ENCODE data around the gene ANKS1B. TPM values are rescaled to one million over a fixed set of nuclear protein-coding genes. Genes with fewer than 3 reads are reported as not detected.

ANKS1B gene
- total RNA-seq, 1 donor from 2014 or later, result 2.4 TPM

DNA sequence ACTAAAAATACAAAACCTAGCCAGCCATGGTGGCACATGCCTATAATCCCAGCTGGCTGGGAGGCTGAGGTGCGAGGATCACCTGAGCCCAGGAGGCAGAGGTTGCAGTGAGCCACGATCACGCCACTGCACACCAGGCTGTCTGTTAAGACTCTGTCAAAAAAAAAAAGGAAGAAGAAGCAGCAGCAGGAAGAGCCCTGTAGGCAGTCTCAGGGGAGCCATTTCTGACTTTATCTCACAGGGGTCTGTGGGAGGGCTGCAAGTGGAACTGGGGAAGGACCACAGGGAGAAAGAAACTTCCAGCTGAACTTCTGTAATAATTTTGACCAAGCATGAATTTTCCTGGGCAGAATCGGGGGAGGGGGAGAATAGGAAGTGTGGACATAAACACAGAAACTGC is 304.5 kb downstream of the ANKS1B start:
- no peak overlapping the region for H3K9ac ChIP-seq (ENCODE audit: low read length)
- no peak for FAIRE-seq
- DNase-seq (ENCODE audit: low read depth), result no peak
- H3K4me1 Mint-ChIP-seq (ENCODE audit: low read depth, unreplicated experiment), result no peaks in the 10 kb centered on the region
- no peaks in the 10 kb centered on the region for H3K36me3 ChIP-seq (ENCODE audit: insufficient read depth, low read length)
- peaks cover 2% of the 10 kb centered on the region for H3K9me3 ChIP-seq (ENCODE audit: insufficient read depth, low read depth, low read length)
- no peaks in the 10 kb centered on the region for H3K36me3 Mint-ChIP-seq (ENCODE audit: low read depth, unreplicated experiment)
- no peak overlapping the region for H3K4me3 ChIP-seq (ENCODE audit: insufficient read depth, low read depth, low read length)
- no peaks in the 10 kb centered on the region for H3K27me3 Mint-ChIP-seq (ENCODE audit: low read depth, unreplicated experiment)
- H2AFZ ChIP-seq (ENCODE audit: low read depth, low read length), result no peak overlapping the region
- H3K79me2 ChIP-seq (ENCODE audit: insufficient read depth, low read length), result no peaks in the 10 kb centered on the region
- H3K9me3 Mint-ChIP-seq (ENCODE audit: unreplicated experiment), result no peaks in the 10 kb centered on the region
- H4K20me1 ChIP-seq (ENCODE audit: insufficient read depth, low read length), result no peaks in the 10 kb centered on the region
- no peak overlapping the region for H3K27ac ChIP-seq (ENCODE audit: low read depth, low read length)
- TF ChIP-seq, protein P1, sequence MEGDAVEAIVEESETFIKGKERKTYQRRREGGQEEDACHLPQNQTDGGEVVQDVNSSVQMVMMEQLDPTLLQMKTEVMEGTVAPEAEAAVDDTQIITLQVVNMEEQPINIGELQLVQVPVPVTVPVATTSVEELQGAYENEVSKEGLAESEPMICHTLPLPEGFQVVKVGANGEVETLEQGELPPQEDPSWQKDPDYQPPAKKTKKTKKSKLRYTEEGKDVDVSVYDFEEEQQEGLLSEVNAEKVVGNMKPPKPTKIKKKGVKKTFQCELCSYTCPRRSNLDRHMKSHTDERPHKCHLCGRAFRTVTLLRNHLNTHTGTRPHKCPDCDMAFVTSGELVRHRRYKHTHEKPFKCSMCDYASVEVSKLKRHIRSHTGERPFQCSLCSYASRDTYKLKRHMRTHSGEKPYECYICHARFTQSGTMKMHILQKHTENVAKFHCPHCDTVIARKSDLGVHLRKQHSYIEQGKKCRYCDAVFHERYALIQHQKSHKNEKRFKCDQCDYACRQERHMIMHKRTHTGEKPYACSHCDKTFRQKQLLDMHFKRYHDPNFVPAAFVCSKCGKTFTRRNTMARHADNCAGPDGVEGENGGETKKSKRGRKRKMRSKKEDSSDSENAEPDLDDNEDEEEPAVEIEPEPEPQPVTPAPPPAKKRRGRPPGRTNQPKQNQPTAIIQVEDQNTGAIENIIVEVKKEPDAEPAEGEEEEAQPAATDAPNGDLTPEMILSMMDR (IDR thresholded peaks at IDR 0.05; ENCODE audit: insufficient read depth, low read depth, low read length), result no peak
- TF ChIP-seq EZH2 (IDR thresholded peaks at IDR 0.05; ENCODE audit: insufficient read depth, low read length), result no peak
- no peak overlapping the region for H3K4me2 ChIP-seq (ENCODE audit: low read length)
- H3K27ac Mint-ChIP-seq (ENCODE audit: unreplicated experiment), result no peak overlapping the region
- H3K4me1 ChIP-seq (ENCODE audit: insufficient read depth, low read length), result no peaks in the 10 kb centered on the region
- no peak overlapping the region for H3K4me3 Mint-ChIP-seq (ENCODE audit: unreplicated experiment)
- H3K27me3 ChIP-seq (ENCODE audit: insufficient read depth, low read length), result no peaks in the 10 kb centered on the region

DNA sequence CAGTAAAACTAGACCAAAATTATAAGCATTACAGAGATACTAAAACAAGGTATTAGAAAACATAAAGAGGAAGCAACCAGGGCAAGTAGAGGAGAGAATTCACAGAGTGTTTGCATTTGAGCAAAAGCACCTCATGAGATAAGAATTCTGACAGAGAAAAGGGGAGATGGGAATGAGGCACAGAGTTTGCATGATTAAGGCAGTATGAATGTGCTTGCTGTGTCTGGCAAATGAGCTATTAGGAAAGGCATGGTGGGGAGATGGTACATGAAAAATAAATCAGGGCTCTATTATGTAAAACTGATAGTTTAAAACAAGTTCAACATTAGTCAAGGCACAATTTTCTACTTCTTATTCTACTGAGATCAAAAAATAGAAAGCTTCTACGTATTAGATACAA is 314.1 kb downstream of the ANKS1B start:
- Histone ChIP-seq H3K36me3 (ENCODE audit: insufficient read depth, low read length) (no peaks in the 10 kb centered on the region), H3K4me1 (ENCODE audit: insufficient read depth, low read length) (no peaks in the 10 kb centered on the region), H2AFZ (ENCODE audit: low read depth, low read length) (no peak overlapping the region), H3K79me2 (ENCODE audit: insufficient read depth, low read length) (no peaks in the 10 kb centered on the region), H3K4me3 (ENCODE audit: insufficient read depth, low read depth, low read length) (no peak overlapping the region), H3K27ac (ENCODE audit: low read depth, low read length) (peak overlapping the region; percentile 1), H3K4me2 (ENCODE audit: low read length) (no peak overlapping the region), H3K9ac (ENCODE audit: low read length) (no peak overlapping the region), H3K27me3 (ENCODE audit: insufficient read depth, low read length) (no peaks in the 10 kb centered on the region), H3K9me3 (ENCODE audit: insufficient read depth, low read depth, low read length) (no peaks in the 10 kb centered on the region), H4K20me1 (ENCODE audit: insufficient read depth, low read length) (no peaks in the 10 kb centered on the region)
- no peaks in the 10 kb centered on the region for H3K27me3 Mint-ChIP-seq (ENCODE audit: low read depth, unreplicated experiment)
- no peaks in the 10 kb centered on the region for H3K36me3 Mint-ChIP-seq (ENCODE audit: low read depth, unreplicated experiment)
- DNase-seq (ENCODE audit: low read depth) (peak; percentile 47), FAIRE-seq (no peak)
- H3K4me1 Mint-ChIP-seq (ENCODE audit: low read depth, unreplicated experiment), result peaks cover 16% of the 10 kb centered on the region
- no peak overlapping the region for H3K4me3 Mint-ChIP-seq (ENCODE audit: unreplicated experiment)
- TF ChIP-seq EZH2 (IDR thresholded peaks at IDR 0.05; ENCODE audit: insufficient read depth, low read length), result no peak
- TF ChIP-seq, protein P1 (IDR thresholded peaks at IDR 0.05; ENCODE audit: insufficient read depth, low read depth, low read length), result no peak
- no peaks in the 10 kb centered on the region for H3K9me3 Mint-ChIP-seq (ENCODE audit: unreplicated experiment)
- peak overlapping the region; percentile 79 for H3K27ac Mint-ChIP-seq (ENCODE audit: unreplicated experiment)

DNA sequence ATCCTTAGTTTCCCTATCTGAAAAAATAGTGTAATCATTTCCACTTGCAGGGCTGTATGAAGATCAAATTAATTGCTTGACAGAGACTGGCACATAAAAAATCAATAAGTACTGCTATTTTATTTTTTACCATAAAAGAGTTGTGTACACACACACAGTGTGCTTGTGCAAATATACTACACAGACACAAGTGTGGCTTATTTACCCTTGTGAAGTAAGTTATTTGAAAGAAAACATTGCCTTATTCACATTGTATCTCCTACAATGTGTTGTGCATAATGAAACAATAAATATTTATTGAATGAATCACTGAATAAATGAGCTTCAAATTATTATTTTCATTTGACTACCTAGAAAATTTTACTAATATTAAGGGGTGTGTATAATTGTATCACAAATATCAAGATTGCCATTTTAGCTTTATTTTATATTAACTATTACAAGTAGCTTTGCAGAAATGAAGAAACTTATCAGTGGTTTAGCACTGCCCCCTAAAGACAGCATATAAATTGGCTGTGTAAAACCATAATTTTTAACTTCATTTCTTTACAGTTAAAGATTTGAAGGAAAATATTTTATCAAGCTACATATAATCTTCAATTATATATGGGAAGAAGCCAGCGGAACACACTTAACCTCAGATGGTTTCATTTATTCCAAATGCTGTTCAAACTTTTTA is 325.9 kb downstream of the ANKS1B start:
- no peaks in the 10 kb centered on the region for H4K20me1 ChIP-seq (ENCODE audit: insufficient read depth, low read length)
- Mint-ChIP-seq H3K4me3 (ENCODE audit: unreplicated experiment) (no peak overlapping the region), H3K36me3 (ENCODE audit: low read depth, unreplicated experiment) (no peaks in the 10 kb centered on the region), H3K4me1 (ENCODE audit: low read depth, unreplicated experiment) (no peaks in the 10 kb centered on the region), H3K9me3 (ENCODE audit: unreplicated experiment) (no peaks in the 10 kb centered on the region), H3K27ac (ENCODE audit: unreplicated experiment) (no peak overlapping the region), H3K27me3 (ENCODE audit: low read depth, unreplicated experiment) (no peaks in the 10 kb centered on the region)
- H2AFZ ChIP-seq (ENCODE audit: low read depth, low read length), result no peak overlapping the region
- H3K4me3 ChIP-seq (ENCODE audit: insufficient read depth, low read depth, low read length), result no peak overlapping the region
- H3K9ac ChIP-seq (ENCODE audit: low read length), result no peak overlapping the region
- no peak for FAIRE-seq
- H3K4me2 ChIP-seq (ENCODE audit: low read length), result no peak overlapping the region
- H3K79me2 ChIP-seq (ENCODE audit: insufficient read depth, low read length), result no peaks in the 10 kb centered on the region
- DNase-seq (ENCODE audit: low read depth), result peak; percentile 0
- H3K27me3 ChIP-seq (ENCODE audit: insufficient read depth, low read length), result no peaks in the 10 kb centered on the region
- TF ChIP-seq EZH2 (IDR thresholded peaks at IDR 0.05; ENCODE audit: insufficient read depth, low read length), result no peak
- TF ChIP-seq, protein P1 (IDR thresholded peaks at IDR 0.05; ENCODE audit: insufficient read depth, low read depth, low read length), result peak; percentile 42
- H3K4me1 ChIP-seq (ENCODE audit: insufficient read depth, low read length), result no peaks in the 10 kb centered on the region
- no peaks in the 10 kb centered on the region for H3K9me3 ChIP-seq (ENCODE audit: insufficient read depth, low read depth, low read length)
- no peak overlapping the region for H3K27ac ChIP-seq (ENCODE audit: low read depth, low read length)
- H3K36me3 ChIP-seq (ENCODE audit: insufficient read depth, low read length), result no peaks in the 10 kb centered on the region
